Stimulated activated CD8-positive, alpha-beta memory T cell treated with anti-CD3 and anti-CD28 coated beads, Interleukin-12 subunit alpha, Interleukin-12 subunit beta, amount 100 ng/mL, for 24 hours (primary cell): ENCODE measurements around the gene EIF5AL1.
"Not testable (repeated sequence)": the region's sequence is repeated elsewhere in the genome, so short reads cannot be mapped to it uniquely, and the experiment has no call there.

Experiments
- DNase-seq: peaks from one replicate; pipeline ENCODE4 v3.0.0-alpha.2; 2020; ENCODE audit errors: extremely low read depth

Gene EIF5AL1

DNA sequence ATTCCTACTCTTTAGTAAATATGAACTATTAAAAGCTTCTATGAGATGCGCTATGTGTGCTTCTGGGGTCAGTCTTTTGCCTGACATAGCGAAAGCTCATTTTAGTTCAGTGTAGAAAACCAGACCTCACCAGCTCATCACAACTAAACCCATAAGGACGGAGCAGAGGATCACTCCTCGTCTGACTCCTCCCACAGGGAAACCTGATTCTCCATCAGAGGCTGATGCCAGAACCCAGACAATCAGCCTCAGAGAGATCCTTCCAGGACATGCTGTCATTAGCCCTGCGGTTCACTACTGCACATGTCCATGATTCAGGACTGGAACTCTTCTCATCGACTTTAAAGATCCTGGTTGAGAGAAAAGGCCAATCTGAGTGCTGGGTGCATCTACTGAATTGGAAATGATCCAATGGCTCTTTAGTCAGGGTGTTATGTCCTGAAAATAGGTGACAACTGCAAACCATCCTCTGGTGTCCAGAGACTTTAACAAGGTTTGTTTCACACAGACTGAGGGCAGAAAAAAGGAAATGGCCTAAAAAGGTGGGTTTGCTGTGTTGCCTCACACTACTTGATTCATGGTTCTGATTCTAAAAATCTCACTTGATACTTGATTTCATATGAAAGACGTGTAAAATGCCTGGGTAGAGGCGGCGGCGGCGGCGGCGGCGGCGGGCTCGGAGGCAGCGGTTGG is at the start of gene EIF5AL1:
Gene EIF5AL1 (plus strand): TSS at position 643 of the 693 bp plus-strand sequence. CDS start 117 bp downstream, outside the sequence.
- DNase-seq, result not testable (repeated sequence)

DNA sequence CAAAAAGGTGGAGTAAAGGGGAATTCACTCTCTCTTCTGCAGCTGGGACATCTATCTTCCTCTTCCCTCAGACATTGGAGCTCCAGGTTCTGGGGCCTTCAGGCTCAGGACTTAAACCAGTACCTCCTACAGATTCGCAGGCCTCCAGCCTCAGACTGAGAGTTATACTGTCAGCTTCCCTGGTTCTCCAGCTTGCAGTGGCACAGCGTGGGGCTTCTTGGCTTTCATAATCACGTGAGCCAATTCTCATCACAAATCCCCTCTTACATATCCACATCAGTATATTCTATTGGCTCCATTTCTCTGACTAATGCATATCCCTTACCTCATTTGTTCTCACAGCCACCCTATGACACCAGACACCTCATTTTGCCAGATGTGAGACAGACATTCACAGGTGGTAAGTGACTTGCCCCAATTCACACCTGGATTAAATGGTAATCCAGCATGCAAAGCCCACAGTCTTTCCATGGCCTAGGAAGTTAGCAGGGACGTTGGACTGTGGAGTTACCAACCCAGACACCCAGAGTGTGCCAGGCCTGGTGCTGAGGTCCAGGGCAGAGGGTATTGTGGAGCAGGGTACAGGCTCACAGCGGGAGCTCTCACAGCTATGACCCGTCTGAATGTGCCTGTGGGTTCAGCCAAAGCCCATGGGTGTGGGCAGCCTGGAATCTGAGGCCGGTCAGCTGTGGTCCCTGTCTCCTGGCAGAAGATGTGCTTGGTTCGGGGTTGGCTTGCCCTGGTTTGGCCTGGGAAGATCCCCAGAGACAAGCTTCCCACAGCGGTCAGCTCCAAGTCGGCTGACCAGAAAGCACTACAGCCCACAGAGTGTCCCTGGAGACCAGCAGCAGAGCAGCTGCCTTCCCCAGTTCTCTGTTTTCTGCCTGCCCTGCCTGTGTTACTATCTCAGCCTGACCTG is 48.5 kb upstream of the EIF5AL1 start:
- no peak for DNase-seq

DNA sequence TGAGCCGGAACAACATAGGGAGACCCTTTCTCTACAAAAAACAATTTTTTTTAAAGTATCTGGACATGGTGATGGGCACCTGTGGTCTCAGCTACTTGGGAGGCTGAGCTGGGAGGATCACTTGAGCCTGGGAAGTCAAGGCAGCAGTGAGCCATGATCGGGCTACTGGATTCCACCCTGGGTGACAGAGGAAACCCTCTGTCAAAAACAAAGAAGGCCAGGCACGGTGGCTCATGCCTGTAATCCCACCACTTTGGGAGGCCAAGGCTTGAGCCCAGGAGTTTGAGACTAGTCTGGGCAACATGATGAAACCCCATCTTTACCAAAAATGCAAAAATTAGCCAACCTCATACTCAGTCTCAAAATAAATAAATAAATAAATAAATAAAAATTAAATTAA is 47.0 kb upstream of the EIF5AL1 start:
- no peak for DNase-seq

DNA sequence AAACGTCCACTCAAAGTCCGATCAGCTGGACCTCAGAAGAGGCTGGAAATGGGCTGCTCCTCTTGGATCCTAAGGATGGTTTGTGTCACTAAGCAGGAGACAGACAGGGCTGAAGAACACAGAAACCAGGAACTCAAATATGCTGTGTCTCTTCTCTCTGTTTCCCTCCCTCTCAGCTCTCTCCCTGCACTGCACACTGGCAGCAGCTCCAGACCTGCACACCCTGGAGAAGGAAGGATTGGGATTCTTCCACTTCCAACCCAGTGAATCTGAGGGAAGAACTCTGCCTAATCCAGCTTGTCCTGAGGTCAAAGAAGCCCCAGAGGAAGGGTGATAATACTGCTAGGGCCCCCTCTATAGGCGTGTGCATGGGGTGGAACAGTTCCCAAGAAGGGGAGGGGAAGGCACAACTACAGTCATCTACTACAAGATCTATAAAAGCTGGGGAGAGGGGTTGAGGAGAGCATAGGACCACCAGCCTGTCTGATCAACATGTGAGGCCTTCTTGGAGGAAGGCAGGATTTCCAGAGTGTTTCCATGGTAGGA is 44.2 kb upstream of the EIF5AL1 start:
- DNase-seq, result no peak

DNA sequence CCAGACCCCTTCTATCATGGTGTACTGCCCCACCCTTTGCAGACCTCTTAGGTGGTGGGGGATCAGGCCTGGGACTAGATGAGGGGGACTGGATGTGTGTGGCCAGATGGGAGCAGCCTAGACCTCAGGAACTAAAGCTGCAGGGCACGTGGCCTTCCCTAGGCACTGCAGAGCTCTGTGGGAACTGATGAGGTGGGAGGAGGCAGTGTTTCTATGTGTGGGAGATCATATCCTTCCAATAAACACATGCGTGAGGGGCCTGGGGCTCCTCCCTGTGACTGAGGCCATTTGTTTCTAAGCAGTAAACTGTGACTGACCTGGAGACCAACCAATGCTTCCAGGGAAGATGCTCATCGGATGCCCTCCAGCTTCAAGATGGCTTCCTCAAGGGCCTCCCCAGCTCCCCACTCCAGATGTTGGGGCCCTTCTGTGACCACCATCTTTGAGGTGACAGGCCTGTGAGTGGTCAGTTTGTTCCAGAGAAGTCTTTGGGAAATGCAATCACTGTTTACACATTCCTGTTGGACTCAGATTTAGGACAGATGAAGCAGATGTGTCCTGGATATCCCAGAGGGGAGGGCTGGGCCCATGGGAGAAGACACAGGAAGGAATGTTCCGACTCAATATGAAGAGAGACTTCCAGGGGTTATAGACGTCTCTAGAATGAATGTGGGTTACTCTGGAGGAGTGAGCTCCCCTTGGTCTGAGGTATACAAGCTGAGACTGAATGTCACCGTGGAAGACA is 43.3 kb upstream of the EIF5AL1 start:
- DNase-seq, result no peak

DNA sequence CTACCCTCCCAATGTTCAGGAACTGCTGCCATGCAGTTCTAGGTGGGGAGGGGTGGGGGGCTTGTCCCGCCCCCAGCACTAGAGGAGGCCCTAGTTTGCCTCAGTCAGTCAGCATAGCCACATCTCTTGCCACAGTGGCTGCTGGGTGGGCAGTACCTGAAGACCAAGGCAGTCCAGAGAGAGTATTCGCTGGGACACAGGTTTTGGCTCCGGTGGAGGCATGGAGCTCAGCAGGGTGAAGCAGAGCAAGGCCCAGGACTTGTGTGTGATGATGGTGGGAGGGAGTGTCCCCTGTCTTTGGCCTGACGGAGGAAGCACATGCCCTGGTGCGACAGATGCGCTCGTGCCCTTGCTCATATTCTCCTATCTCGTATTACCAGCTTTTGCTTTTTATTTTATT is 42.2 kb upstream of the EIF5AL1 start:
- no peak for DNase-seq

DNA sequence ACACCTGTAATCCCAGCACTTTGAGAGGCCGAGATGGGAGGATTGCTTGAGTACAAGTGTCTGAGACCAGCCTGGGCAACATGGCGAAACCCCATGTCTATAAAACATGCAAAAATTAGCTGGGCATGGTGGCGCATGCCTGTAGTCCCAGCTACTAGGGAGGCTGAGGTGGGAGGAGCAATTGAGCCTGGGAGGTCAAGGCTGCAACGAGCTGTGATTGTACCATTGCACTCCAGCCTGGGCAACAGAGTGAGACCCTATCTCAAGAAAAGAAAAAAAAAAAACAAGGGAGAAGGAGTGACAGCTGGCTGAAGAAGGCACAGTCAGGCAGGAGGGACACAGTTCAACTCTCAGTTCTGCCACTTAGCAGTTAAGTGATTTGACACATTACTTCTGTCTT is 40.6 kb upstream of the EIF5AL1 start:
- no peak for DNase-seq

DNA sequence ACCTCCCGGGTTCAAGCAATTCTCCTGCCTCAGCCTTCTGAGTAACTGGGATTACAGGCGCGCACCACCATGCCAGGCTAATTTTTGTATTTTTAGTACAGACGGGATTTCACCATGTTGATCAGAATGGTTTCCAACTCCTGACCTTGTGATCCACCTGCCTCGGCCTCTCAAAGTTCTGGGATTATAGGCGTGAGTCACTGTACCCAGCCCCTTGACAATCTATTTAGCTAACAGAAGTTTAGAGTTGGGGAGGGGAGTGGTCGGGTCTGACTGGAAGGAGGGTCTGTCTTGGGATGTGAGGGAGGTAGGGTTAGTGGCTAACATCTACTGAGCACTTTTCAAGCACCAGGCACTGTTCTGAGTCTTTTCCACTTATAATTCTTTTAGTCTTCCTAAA is 39.9 kb upstream of the EIF5AL1 start:
- no peak for DNase-seq

DNA sequence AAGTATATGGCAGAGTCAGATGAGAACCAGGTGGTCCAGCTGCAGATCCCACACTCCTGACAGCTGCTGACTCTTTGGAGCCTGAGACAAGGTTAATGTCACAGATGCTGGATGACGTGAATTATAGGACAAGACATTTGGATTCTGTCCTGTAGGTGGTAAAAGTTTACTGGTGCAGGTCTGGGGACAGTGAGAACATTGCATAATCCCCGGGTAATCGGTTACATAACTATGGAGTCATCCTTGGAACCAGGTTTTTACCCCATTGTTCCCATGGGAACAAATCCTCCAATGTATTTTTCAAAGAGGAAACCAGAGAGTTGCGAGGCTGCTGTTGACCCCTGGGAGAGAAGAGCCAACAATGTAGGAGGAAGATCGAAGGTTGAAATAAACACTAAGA is 39.4 kb upstream of the EIF5AL1 start:
- DNase-seq, result no peak

DNA sequence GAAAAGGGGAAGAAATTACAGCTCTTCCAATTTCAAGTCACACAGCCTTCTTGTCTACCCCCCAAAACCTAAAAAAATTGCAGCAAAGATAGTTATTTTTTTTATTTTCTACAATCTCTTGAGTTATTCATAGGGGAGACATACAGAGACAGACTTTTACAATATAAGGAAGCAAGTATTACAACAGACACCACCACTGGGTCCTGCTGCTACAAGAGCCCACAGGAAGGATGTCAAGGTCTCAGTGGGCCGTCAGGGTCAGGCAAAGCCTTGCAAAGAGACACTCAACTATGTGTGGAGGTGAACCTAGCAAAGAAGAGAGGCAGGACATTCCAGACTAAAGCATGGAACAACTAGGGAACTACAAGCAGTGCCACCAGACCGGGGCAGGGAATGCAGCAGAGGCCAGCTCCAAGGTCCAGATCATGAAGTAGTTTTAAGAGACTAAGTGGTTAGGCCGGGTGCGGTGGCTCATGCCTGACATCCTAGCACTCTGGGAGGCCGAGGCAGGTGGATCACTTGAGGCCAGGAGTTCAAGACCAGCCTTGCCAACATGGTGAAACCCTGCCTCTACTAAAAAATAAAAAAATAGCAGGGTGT is 38.7 kb upstream of the EIF5AL1 start:
- no peak for DNase-seq

DNA sequence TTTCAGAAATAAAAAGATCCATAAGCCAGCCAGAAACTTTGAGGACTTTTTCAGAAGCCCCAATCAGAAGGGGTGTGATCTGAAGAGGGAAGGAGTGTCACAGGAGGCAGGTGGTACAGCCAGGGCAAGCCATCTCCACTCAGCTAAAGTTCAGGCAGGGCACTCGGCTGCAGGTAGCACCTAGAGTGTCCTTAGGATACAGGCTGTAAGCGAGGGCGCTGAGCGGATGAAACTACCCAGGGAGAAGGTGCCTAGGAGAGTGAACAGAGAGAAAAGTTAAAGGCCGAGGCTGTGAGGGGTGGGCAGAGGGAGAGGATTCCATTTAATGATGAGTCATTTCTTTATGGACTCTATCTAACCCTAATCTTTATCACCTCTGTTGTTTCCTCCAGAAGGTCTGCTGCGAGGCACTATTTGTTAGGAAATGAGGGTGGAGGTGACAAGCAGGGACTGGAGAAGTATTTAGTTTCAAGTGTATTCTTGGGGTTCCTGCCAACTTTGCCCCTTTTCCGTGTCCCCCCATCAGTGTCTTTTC is 37.1 kb upstream of the EIF5AL1 start:
- DNase-seq, result no peak

DNA sequence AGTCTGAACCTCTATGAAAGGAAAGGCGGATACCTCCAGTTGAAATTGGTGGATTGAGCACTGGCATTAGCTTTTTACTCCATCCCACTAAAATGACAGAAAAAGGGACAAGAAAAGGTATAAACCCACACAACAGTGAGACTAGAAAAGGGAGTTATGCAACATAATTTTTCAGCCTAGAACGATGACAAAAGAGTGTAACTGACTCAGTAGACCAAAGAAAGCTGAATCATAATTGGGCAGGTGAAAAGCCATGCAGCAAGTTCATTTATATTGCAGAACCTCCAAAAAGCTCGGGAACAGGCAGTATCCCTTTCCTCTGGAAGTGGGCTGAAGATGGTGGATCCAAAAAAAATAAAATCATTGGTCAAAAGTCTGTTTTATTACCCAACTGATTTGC is 36.5 kb upstream of the EIF5AL1 start:
- DNase-seq, result no peak

DNA sequence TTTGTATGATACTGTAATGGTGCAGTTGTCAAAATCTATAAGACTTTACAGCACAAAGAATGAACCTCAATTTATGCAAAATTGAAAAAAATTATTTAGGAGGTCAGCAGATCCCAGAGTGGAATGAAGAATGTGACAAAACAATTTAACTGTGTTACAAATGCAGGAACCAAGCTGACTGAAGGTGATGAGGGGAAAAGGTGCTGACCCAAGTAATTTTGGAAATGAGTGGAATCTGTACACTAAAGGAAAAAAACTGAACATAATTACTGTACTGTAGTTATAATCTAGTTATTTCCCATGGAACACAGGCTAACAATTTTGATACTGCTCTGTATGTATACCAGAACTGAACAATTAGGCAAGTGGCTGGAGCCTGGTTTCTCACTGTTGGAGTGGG is 35.7 kb upstream of the EIF5AL1 start:
- no peak for DNase-seq

DNA sequence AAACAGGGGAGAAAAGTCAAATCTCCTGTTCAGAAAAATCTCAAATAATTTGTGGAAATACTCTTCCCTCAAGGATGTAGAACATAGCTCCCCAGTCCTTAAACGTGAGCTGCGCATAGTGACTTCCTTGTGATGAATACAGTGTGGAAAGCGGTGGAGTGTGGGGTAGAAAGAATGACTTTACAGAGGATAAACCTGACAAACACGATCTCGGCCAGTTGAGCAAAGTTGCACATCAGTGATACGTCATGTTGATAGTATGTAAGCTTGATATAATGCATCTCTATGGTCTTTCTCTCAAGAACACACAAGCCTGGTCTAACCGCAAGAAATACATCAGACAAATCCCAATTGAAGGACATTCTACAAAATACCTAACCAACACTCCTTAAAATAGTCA is 34.9 kb upstream of the EIF5AL1 start:
- DNase-seq, result no peak

DNA sequence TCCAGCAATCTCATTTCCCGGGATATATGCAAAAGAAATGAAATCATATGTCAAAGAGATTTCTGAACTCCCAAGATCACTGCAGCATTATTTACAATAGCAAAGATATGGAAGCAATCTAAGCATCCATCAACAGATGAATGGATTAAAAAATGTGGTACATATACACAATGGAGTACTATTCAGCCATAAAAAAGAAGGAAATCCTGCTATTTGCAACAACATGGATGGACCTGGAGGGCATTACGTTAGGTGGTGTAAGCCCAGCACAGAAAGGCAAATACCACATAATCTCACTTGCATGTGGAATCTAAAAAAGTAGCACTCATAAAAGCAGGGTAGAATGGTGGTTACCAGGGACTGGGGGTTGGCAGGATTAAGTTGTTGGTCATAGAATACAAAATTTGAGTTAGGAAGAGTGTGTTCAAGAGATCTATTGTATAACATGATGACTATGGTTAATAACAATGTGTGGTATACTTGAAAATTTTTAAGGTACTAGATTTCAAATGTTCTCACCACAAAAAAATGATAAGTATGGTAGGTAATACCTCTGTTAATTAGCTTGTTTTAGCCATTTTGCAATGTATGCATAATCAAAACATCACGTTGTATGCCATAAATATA is 32.9 kb upstream of the EIF5AL1 start:
- DNase-seq, result no peak

DNA sequence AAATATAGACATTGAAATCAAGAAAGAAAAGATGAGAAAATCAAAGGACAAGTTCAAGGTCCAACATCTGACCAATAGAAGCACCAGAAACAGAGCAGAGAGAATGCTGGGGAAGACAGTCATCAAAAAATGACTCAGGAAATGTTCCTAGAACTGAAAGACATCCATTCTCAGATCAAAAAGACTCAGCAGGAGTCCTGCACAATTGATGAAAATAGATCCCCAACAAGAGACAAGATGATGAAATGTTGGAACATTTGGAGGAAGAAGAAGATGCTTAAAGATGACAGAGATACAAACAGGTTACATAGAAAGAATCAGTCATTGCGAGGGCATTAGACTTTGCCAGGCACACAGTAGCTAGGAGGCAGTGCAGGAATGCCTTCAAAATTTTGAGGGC is 30.0 kb upstream of the EIF5AL1 start:
- no peak for DNase-seq

DNA sequence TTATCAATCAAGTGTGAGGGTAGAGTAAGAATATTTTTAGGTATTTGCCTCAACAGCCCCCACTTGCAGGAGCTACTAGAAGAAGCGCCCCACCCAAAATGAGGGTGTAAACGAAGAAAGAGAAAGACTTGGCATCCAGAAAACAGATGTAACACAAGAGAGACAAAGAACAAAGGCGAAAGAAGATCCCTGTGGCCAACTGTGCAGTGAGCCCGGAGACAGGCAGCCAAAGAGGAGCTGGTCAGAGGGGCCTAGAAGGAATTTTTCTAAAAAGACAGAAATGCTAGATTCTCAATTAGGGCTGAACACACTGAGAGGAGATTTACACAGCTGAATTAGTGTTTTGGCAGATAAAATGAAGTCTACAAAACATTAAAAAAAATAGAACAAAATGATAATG is 29.6 kb upstream of the EIF5AL1 start:
- DNase-seq, result no peak

DNA sequence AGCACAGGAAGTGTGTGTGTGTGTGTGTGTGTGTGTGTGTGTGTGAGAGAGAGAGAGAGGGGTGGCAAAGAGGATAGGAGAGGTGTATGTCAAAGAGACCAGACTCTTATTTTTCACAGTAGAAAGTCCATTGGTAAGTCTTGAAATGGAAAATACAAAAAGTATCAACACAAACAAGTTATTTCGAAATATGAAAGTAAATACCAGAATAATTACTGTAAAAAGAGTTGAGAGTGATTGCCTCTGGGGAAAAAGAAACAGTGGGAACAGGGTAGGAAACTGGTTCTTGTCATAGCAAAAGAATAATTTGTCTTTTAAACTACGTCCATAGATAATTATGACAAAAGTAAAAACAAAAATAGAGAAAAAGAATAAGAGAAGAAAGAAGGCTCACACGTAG is 29.0 kb upstream of the EIF5AL1 start:
- no peak for DNase-seq

DNA sequence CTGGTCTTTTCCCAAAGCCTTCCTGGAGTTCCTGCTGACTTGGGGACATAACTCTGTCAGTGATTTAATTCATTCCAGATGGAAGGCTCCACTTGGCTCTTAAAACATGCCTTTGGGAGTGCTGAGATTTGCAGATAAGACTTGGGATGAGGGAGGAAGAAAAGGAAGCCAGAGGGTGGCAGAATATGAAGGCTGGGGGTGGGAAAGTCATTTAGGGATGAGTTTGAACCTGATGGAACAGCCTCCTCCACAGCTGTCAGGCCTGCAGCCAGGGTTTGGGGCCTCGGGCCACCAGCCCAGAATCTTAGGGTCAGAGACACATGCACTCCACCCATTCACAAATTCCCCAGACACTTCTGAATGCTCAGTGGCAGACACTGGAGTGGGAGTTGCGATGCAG is 28.4 kb upstream of the EIF5AL1 start:
- DNase-seq, result no peak

DNA sequence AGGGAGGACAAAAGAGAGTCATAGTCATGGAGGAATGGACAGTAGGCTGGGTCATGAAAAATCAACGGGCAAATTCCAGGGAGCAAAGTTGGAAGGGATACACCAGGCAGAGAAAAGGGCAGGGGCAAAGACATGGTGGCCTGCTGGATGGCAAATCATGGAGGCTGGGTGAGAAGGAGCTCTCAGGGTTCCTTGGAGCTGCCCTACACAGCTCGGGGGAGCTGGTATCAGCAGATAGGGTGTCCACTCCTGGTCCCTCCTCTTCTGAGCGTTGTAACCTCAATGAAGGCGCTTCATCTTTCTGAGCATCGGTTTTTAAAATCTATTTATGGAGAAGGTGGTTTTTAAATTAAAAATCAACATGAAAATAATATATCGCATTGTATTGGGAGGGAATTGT is 27.9 kb upstream of the EIF5AL1 start:
- no peak for DNase-seq
